ENCODE measurements around the gene ELL. TPM values are rescaled to one million over a fixed set of nuclear protein-coding genes. Genes with fewer than 3 reads are reported as not detected.

ELL gene
- total RNA-seq, 1 donor = 18.5 TPM

DNA sequence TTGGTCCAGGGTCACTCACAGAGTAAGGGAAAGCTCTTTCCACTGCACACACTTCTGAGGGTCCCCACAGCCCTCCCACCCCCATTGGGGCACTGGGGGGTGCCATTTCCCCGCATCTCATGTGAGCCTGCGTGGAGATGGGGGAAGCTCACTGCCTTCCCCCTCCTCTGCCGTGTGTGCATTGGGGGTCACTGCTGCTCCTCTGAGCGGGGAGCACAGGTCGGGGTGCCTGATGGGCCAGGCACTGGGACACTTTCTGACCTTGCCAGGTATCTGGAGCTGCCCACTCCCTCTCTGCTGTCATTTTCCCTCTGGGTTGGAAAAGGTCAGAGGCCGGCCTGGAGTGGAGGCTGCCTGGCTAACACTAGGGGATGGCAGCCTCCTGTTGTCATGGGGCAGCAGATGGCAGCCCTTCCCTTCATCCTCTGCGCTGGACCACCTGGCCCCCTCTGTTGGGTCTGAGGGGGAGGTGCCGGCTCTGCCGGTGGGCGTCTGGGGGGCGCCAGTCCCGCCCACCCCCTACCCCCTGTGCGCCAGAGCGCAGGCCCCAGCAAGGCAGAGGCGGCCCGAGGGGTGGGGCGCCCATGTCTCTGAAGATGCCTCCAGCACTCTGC is 93.6 kb downstream of the ELL start:
- Histone ChIP-seq H3K4me2 (ENCODE audit: insufficient read depth, low read length) (peak overlapping the region; percentile 69), H3K79me2 (ENCODE audit: insufficient read depth, low read length) (peaks cover 60% of the 10 kb centered on the region), H3K4me1 (ENCODE audit: insufficient read depth, low read length) (peaks cover 29% of the 10 kb centered on the region), H3K36me3 (ENCODE audit: insufficient read depth, low read length) (peaks cover 3% of the 10 kb centered on the region), H3K27ac (ENCODE audit: low read depth, low read length) (peak overlapping the region; percentile 68), H2AFZ (ENCODE audit: low read length) (no peak overlapping the region), H4K20me1 (ENCODE audit: insufficient read depth, low read length) (peaks cover 36% of the 10 kb centered on the region), H3K4me3 (ENCODE audit: insufficient read depth, low read length) (no peak overlapping the region), H3K9me3 (ENCODE audit: low read depth, low read length) (no peaks in the 10 kb centered on the region), H3K27me3 (ENCODE audit: insufficient read depth, low read length) (no peaks in the 10 kb centered on the region)
- DNase-seq (ENCODE audit: insufficient read length, low spot score, missing footprints) = peak; percentile 77
- TF ChIP-seq, protein P1, sequence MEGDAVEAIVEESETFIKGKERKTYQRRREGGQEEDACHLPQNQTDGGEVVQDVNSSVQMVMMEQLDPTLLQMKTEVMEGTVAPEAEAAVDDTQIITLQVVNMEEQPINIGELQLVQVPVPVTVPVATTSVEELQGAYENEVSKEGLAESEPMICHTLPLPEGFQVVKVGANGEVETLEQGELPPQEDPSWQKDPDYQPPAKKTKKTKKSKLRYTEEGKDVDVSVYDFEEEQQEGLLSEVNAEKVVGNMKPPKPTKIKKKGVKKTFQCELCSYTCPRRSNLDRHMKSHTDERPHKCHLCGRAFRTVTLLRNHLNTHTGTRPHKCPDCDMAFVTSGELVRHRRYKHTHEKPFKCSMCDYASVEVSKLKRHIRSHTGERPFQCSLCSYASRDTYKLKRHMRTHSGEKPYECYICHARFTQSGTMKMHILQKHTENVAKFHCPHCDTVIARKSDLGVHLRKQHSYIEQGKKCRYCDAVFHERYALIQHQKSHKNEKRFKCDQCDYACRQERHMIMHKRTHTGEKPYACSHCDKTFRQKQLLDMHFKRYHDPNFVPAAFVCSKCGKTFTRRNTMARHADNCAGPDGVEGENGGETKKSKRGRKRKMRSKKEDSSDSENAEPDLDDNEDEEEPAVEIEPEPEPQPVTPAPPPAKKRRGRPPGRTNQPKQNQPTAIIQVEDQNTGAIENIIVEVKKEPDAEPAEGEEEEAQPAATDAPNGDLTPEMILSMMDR (IDR thresholded peaks at IDR 0.05; ENCODE audit: extremely low read depth, low read depth, low read length) = no peak

DNA sequence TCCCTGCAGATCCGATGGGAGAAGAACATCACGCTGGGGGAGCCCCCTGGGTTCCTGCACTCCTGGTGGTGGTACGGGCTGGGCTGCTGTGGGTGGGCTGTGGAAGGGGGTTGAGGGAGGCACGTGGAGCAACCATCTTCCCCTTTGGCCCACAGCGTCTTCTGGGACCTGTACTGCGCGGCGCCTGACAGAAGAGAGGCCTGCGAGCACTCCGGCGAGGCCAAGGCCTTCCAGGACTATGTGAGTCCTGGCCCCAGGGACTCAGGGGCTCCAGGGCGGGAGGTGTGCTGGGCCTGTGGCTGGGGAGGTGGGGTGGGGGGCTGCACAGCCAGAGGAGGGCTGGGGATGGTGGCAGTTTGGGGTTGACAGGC is 94.1 kb downstream of the ELL start:
- no peak overlapping the region for H3K4me3 ChIP-seq (ENCODE audit: insufficient read depth, low read length)
- no peaks in the 10 kb centered on the region for H3K9me3 ChIP-seq (ENCODE audit: low read depth, low read length)
- peaks cover 29% of the 10 kb centered on the region for H3K4me1 ChIP-seq (ENCODE audit: insufficient read depth, low read length)
- peaks cover 41% of the 10 kb centered on the region for H4K20me1 ChIP-seq (ENCODE audit: insufficient read depth, low read length)
- H2AFZ ChIP-seq (ENCODE audit: low read length) = no peak overlapping the region
- peak; percentile 51 for DNase-seq (ENCODE audit: insufficient read length, low spot score, missing footprints)
- H3K27ac ChIP-seq (ENCODE audit: low read depth, low read length) = no peak overlapping the region
- H3K79me2 ChIP-seq (ENCODE audit: insufficient read depth, low read length) = peaks cover 65% of the 10 kb centered on the region
- H3K27me3 ChIP-seq (ENCODE audit: insufficient read depth, low read length) = no peaks in the 10 kb centered on the region
- H3K36me3 ChIP-seq (ENCODE audit: insufficient read depth, low read length) = peaks cover 3% of the 10 kb centered on the region
- TF ChIP-seq, protein P1 (IDR thresholded peaks at IDR 0.05; ENCODE audit: extremely low read depth, low read depth, low read length) = no peak
- no peak overlapping the region for H3K4me2 ChIP-seq (ENCODE audit: insufficient read depth, low read length)

DNA sequence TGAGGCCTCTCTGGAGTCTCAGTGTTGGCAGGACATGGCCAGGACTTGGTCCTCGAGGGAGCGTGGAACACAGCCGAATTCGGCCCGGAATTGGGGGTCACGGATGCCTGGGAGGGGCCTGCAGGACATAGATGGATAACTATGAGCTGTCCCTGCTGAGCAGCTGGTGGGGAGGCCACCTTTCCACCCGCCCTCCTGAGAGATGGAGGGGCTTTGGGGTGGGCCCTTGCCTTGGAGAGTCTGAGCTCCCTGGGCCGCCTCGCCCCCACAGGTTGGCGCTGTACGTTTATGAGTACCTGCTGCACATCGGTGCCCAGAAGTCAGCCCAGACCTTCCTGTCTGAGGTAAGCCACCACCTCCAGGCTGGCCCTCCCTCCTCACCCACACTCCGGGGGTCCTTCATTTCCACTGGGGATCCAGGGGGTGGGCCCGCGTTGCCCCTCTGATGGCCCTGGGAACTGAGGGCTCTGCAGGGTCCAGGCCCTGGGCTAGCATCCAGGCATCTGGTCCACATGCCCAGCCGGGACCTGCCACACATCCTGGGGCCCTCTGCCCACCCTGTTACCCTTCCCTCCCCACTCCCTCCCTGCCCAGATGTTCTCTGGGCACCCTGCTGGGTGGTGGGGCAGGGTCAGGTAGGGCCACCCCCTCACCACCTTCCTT is 94.7 kb downstream of the ELL start:
- H3K4me1 ChIP-seq (ENCODE audit: insufficient read depth, low read length) = peaks cover 29% of the 10 kb centered on the region

GRCh38 chr19:18426416-18426767 is 95.5 kb downstream of the ELL start:
- no peaks in the 10 kb centered on the region for H3K9me3 ChIP-seq (ENCODE audit: low read depth, low read length)
- H4K20me1 ChIP-seq (ENCODE audit: insufficient read depth, low read length) = peaks cover 55% of the 10 kb centered on the region
- H3K27me3 ChIP-seq (ENCODE audit: insufficient read depth, low read length) = no peaks in the 10 kb centered on the region
- H3K79me2 ChIP-seq (ENCODE audit: insufficient read depth, low read length) = peaks cover 79% of the 10 kb centered on the region
- H3K36me3 ChIP-seq (ENCODE audit: insufficient read depth, low read length) = peaks cover 3% of the 10 kb centered on the region
- no peak for DNase-seq (ENCODE audit: insufficient read length, low spot score, missing footprints)
- no peak overlapping the region for H3K4me3 ChIP-seq (ENCODE audit: insufficient read depth, low read length)
- peak overlapping the region; percentile 39 for H3K27ac ChIP-seq (ENCODE audit: low read depth, low read length)
- no peak overlapping the region for H2AFZ ChIP-seq (ENCODE audit: low read length)
- peaks cover 29% of the 10 kb centered on the region for H3K4me1 ChIP-seq (ENCODE audit: insufficient read depth, low read length)
- TF ChIP-seq, protein P1 (IDR thresholded peaks at IDR 0.05; ENCODE audit: extremely low read depth, low read depth, low read length) = no peak
- peak overlapping the region; percentile 54 for H3K4me2 ChIP-seq (ENCODE audit: insufficient read depth, low read length)

More for the DNA sequence above, 94.7 kb downstream of the ELL start:
- no peak overlapping the region for H3K4me3 ChIP-seq (ENCODE audit: insufficient read depth, low read length)
- no peaks in the 10 kb centered on the region for H3K9me3 ChIP-seq (ENCODE audit: low read depth, low read length)
- H2AFZ ChIP-seq (ENCODE audit: low read length) = no peak overlapping the region
- peaks cover 70% of the 10 kb centered on the region for H3K79me2 ChIP-seq (ENCODE audit: insufficient read depth, low read length)
- peaks cover 3% of the 10 kb centered on the region for H3K36me3 ChIP-seq (ENCODE audit: insufficient read depth, low read length)
- H4K20me1 ChIP-seq (ENCODE audit: insufficient read depth, low read length) = peaks cover 46% of the 10 kb centered on the region
- H3K27ac ChIP-seq (ENCODE audit: low read depth, low read length) = peak overlapping the region; percentile 39
- H3K27me3 ChIP-seq (ENCODE audit: insufficient read depth, low read length) = no peaks in the 10 kb centered on the region
- no peak overlapping the region for H3K4me2 ChIP-seq (ENCODE audit: insufficient read depth, low read length)
- TF ChIP-seq, protein P1 (IDR thresholded peaks at IDR 0.05; ENCODE audit: extremely low read depth, low read depth, low read length) = no peak
- DNase-seq (ENCODE audit: insufficient read length, low spot score, missing footprints) = peak; percentile 87

All from osteoblast (primary cell).